Astrocyte (in vitro differentiated cells and primary cell): ENCODE data around the gene SON. TPM values are rescaled to one million over a fixed set of nuclear protein-coding genes. Genes with fewer than 3 reads are reported as not detected.

Source experiments
- DNase-seq: peaks from one replicate; pipeline ENCODE4 v3.0.0-alpha.2; 2010; ENCODE audit warnings: low read depth
- FAIRE-seq: peaks from 2 replicates; lab custom pipeline; 2011; peaks lifted over from hg19 to GRCh38; lab: Jason Lieb, UNC
- H2AFZ ChIP-seq: 2 replicates; pipeline ENCODE4 v1.6.0; 2012; ENCODE audit warnings: low read depth, low read length, inconsistent platforms
- H3K27ac ChIP-seq: 2 replicates; pipeline ENCODE4 v1.5.1; 2011; ENCODE audit warnings: low read depth, low read length, inconsistent platforms
- H3K27me3 ChIP-seq: 2 replicates; pipeline ENCODE4 v1.6.0; 2011; ENCODE audit warnings: low read length, inconsistent platforms; ENCODE audit not compliant: insufficient read depth
- H3K36me3 ChIP-seq: 2 replicates; pipeline ENCODE4 v1.5.1; 2011; ENCODE audit warnings: low read length, inconsistent platforms; ENCODE audit not compliant: insufficient read depth
- H3K4me1 ChIP-seq: 2 replicates; pipeline ENCODE4 v1.5.1; 2011; ENCODE audit warnings: low read length, inconsistent platforms; ENCODE audit not compliant: insufficient read depth
- H3K4me2 ChIP-seq: 2 replicates; pipeline ENCODE4 v1.6.0; 2012; ENCODE audit warnings: low read length, inconsistent platforms
- H3K4me3 ChIP-seq: 2 replicates; pipeline ENCODE4 v1.5.1; 2011; ENCODE audit warnings: low read depth, mild to moderate bottlenecking, low read length, inconsistent platforms; ENCODE audit not compliant: insufficient read depth
- H3K79me2 ChIP-seq: 2 replicates; pipeline ENCODE4 v1.6.0; 2012; ENCODE audit warnings: mild to moderate bottlenecking, low read length, inconsistent platforms; ENCODE audit not compliant: insufficient read depth
- H3K9ac ChIP-seq: 2 replicates; pipeline ENCODE4 v1.6.0; 2012; ENCODE audit warnings: mild to moderate bottlenecking, low read length, inconsistent platforms
- H3K9me3 ChIP-seq: 2 replicates; pipeline ENCODE4 v1.5.1; 2012; ENCODE audit warnings: low read depth, mild to moderate bottlenecking, low read length, inconsistent platforms; ENCODE audit not compliant: insufficient read depth
- H4K20me1 ChIP-seq: 2 replicates; pipeline ENCODE4 v1.6.0; 2012; ENCODE audit warnings: low read length, inconsistent platforms; ENCODE audit not compliant: insufficient read depth
- H3K27ac Mint-ChIP-seq: one replicate; pipeline ENCODE4 v1.8.0; 2021; ENCODE audit warnings: mild to moderate bottlenecking, mixed read lengths; ENCODE audit not compliant: unreplicated experiment
- H3K27me3 Mint-ChIP-seq: one replicate; pipeline ENCODE4 v1.8.0; 2021; ENCODE audit warnings: low read depth, mixed read lengths; ENCODE audit not compliant: unreplicated experiment
- H3K36me3 Mint-ChIP-seq: one replicate; pipeline ENCODE4 v1.8.0; 2021; ENCODE audit warnings: low read depth, mixed read lengths; ENCODE audit not compliant: unreplicated experiment
- H3K4me1 Mint-ChIP-seq: one replicate; pipeline ENCODE4 v1.8.0; 2021; ENCODE audit warnings: low read depth, mixed read lengths; ENCODE audit not compliant: unreplicated experiment
- H3K4me3 Mint-ChIP-seq: one replicate; pipeline ENCODE4 v1.8.0; 2021; ENCODE audit warnings: mild to moderate bottlenecking, moderate library complexity, mixed read lengths; ENCODE audit not compliant: unreplicated experiment
- H3K9me3 Mint-ChIP-seq: one replicate; pipeline ENCODE4 v1.8.0; 2021; ENCODE audit warnings: mild to moderate bottlenecking, mixed read lengths; ENCODE audit not compliant: unreplicated experiment
- CTCF ChIP-seq: IDR thresholded peaks from 2 replicates; pipeline ENCODE4 v1.5.1; 2011; ENCODE audit warnings: low read depth, mild to moderate bottlenecking, inconsistent platforms, low read length, moderate library complexity; ENCODE audit not compliant: insufficient read depth
- EZH2 ChIP-seq: IDR thresholded peaks from 2 replicates; pipeline ENCODE4 v1.6.1; 2012; ENCODE audit warnings: mild to moderate bottlenecking, low read length, inconsistent platforms; ENCODE audit not compliant: insufficient read depth
- total RNA-seq: library from RNA; stranded (reverse); gene quantifications from 2 replicates; pipeline ENCODE4 v1.2.1, GENCODE V29; 2021

SON gene
- total RNA-seq, 1 donor from 2014 or later = 290 TPM

DNA sequence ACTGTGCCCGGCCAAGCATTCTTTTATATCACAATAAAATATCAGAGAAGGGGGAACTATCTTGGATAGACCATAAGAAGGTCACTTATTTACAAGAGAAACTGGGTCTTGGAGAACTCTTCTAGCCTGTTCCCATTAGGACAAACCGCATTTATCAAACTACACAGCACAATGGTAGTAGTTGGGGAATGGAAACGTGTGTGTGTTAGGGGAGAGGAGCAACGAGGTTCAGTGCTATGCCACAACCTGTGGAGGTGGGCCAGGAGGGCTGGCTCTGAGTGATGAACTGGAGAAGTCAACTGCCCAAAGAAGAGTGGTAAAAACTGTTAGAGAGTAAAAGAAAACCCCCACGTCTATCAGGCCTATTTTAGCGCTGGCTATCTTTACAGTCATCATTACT lies 44.1 kb downstream of the SON start:
- peak overlapping the region; percentile 77 for H3K4me3 ChIP-seq
- peaks cover 17% of the 10 kb centered on the region for H3K36me3 ChIP-seq

GRCh38 chr21:33587792-33588484 lies 45.1 kb downstream of the SON start:
- Mint-ChIP-seq H3K9me3 (no peaks in the 10 kb centered on the region), H3K4me3 (peak overlapping the region; percentile 88), H3K27ac (peak overlapping the region; percentile 66), H3K36me3 (peaks cover 2% of the 10 kb centered on the region), H3K4me1 (peaks cover 4% of the 10 kb centered on the region), H3K27me3 (no peaks in the 10 kb centered on the region)
- H3K36me3 ChIP-seq = peaks cover 15% of the 10 kb centered on the region
- peak overlapping the region; percentile 90 for H3K9ac ChIP-seq
- H4K20me1 ChIP-seq = no peaks in the 10 kb centered on the region
- no peak for TF ChIP-seq CTCF
- TF ChIP-seq EZH2 = no peak
- H3K4me3 ChIP-seq = peak overlapping the region; percentile 77
- no peaks in the 10 kb centered on the region for H3K27me3 ChIP-seq
- DNase-seq (peak; percentile 7), FAIRE-seq (no peak)
- no peaks in the 10 kb centered on the region for H3K9me3 ChIP-seq
- H3K79me2 ChIP-seq = peaks cover 34% of the 10 kb centered on the region
- H3K4me2 ChIP-seq = peak overlapping the region; percentile 94
- H3K27ac ChIP-seq = peak overlapping the region; percentile 86
- H2AFZ ChIP-seq = peak overlapping the region; percentile 67
- peaks cover 11% of the 10 kb centered on the region for H3K4me1 ChIP-seq

More for the DNA sequence above, 44.1 kb downstream of the SON start:
- peaks cover 2% of the 10 kb centered on the region for H3K36me3 Mint-ChIP-seq
- no peaks in the 10 kb centered on the region for H3K9me3 ChIP-seq
- DNase-seq (no peak), FAIRE-seq (no peak)
- H3K27ac ChIP-seq = no peak overlapping the region
- H3K27me3 Mint-ChIP-seq = no peaks in the 10 kb centered on the region
- H3K27ac Mint-ChIP-seq = no peak overlapping the region
- no peaks in the 10 kb centered on the region for H3K27me3 ChIP-seq
- no peaks in the 10 kb centered on the region for H3K9me3 Mint-ChIP-seq
- no peak for TF ChIP-seq CTCF
- TF ChIP-seq EZH2 = no peak
- peaks cover 34% of the 10 kb centered on the region for H3K79me2 ChIP-seq
- peak overlapping the region; percentile 9 for H3K4me3 Mint-ChIP-seq
- H3K4me1 ChIP-seq = peaks cover 11% of the 10 kb centered on the region
- no peak overlapping the region for H3K9ac ChIP-seq
- H3K4me1 Mint-ChIP-seq = peaks cover 4% of the 10 kb centered on the region
- H4K20me1 ChIP-seq = peaks cover under 1% of the 10 kb centered on the region
- H2AFZ ChIP-seq = no peak overlapping the region
- H3K4me2 ChIP-seq = peak overlapping the region; percentile 94
